CD4-positive, alpha-beta T cell treated with Interleukin-6 for 4 hours (primary cell): ENCODE results near the gene JAKMIP1.

Source experiments
- DNase-seq: peaks from one replicate; pipeline ENCODE4 v3.0.0-alpha.2; 2020; ENCODE audit warnings: mixed read lengths

Gene JAKMIP1

GRCh38 chr4:6055436-6055835 is 144.9 kb downstream of the JAKMIP1 start:
- no peak for DNase-seq

- no peak for DNase-seq
Observed at GRCh38 chr4:6055030-6055429, 145.3 kb downstream of the JAKMIP1 start.

- DNase-seq = no peak
Observed at GRCh38 chr4:6054162-6054922, 146.0 kb downstream of the JAKMIP1 start.

- no peak for DNase-seq
Observed at GRCh38 chr4:6052679-6053078, 147.7 kb downstream of the JAKMIP1 start.

- DNase-seq = no peak
Observed at GRCh38 chr4:6050551-6050950, 149.8 kb downstream of the JAKMIP1 start.

- no peak for DNase-seq
Observed at GRCh38 chr4:6049985-6050384, 150.4 kb downstream of the JAKMIP1 start.

GRCh38 chr4:6049278-6049677 is 151.1 kb downstream of the JAKMIP1 start:
- no peak for DNase-seq

- no peak for DNase-seq
Observed at GRCh38 chr4:6048537-6048936, 151.8 kb downstream of the JAKMIP1 start.

- no peak for DNase-seq
Observed at GRCh38 chr4:6047130-6047673, 153.1 kb downstream of the JAKMIP1 start.

- no peak for DNase-seq
Observed at GRCh38 chr4:6046526-6047129, 153.7 kb downstream of the JAKMIP1 start.

- no peak for DNase-seq
Observed at GRCh38 chr4:6044805-6045204, 155.5 kb downstream of the JAKMIP1 start.

- no peak for DNase-seq
Observed at GRCh38 chr4:6044276-6044675, 156.1 kb downstream of the JAKMIP1 start.

GRCh38 chr4:6043843-6044242 is 156.5 kb downstream of the JAKMIP1 start:
- DNase-seq = no peak

- no peak for DNase-seq
Observed at GRCh38 chr4:6043188-6043587, 157.2 kb downstream of the JAKMIP1 start.

- DNase-seq = no peak
Observed at GRCh38 chr4:6042293-6043063, 157.9 kb downstream of the JAKMIP1 start.

GRCh38 chr4:6041800-6042199 is 158.5 kb downstream of the JAKMIP1 start:
- DNase-seq = no peak

- DNase-seq = no peak
Observed at GRCh38 chr4:6038711-6039110, 161.6 kb downstream of the JAKMIP1 start.

- no peak for DNase-seq
Observed at GRCh38 chr4:6035786-6036185, 164.6 kb downstream of the JAKMIP1 start.

- DNase-seq = no peak
Observed at GRCh38 chr4:6033381-6033780, 167.0 kb downstream of the JAKMIP1 start.

- DNase-seq = no peak
Observed at GRCh38 chr4:6032249-6033244, 167.8 kb downstream of the JAKMIP1 start.

- DNase-seq = no peak
Observed at GRCh38 chr4:6031846-6032245, 168.5 kb downstream of the JAKMIP1 start.

- no peak for DNase-seq
Observed at GRCh38 chr4:6030679-6031078, 169.7 kb downstream of the JAKMIP1 start.
